GM18951 (cell line): ENCODE measurements around the gene DUOXA2.

Experiments
- POLR2A ChIP-seq: IDR thresholded peaks from 4 replicates; pipeline ENCODE4 v1.6.1; 2011; ENCODE audit warnings: mild to moderate bottlenecking; ENCODE audit not compliant: insufficient read length, insufficient read depth; ENCODE audit errors: extremely low read depth
- in situ Hi-C: fragments of 300-500 bp; cut with MboI; formaldehyde crosslinking; loops from one replicate; pipeline ENCODE4 v1.12.0; 2022; ENCODE audit warnings: low sequenced_read_pairs, mixed read lengths, inconsistent platforms; ENCODE audit not compliant: unreplicated experiment

Gene DUOXA2

DNA sequence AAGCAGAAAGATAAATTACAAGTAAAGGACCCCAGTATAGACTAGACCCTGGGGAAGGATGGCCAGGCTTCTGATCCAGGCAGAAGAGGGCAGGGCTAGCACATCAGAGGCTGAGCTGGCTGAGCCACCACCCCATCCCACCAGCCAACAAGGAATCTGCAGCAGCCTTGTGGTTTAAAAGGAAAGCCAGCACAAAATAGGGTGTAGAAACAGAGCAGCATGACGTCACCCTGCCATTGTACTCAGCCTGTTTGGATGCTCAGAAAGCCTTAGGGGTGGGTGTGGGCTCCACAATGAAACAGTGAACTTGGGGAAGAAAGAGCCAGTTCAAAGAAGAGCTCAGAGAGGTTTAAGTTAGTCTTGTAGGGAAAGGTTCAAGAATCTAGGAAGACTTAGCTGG, 43.8 kb downstream of the DUOXA2 start:
- TF ChIP-seq POLR2A, result no peak
- in situ Hi-C loops, result no loop called here

DNA sequence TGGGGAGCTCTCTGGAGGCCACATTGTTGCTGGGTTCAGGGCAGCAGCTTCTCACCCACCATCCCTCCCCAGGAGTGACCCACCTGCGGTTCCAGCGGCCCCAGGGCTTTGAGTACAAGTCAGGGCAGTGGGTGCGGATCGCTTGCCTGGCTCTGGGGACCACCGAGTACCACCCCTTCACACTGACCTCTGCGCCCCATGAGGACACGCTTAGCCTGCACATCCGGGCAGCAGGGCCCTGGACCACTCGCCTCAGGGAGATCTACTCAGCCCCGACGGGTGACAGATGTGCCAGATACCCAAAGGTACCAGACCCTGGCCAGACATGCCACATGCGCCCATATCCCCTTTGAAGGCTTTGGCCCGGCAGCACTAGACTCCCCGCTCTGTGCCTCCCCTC, 47.5 kb downstream of the DUOXA2 start:
- in situ Hi-C loops, result no loop called here
- no peak for TF ChIP-seq POLR2A

DNA sequence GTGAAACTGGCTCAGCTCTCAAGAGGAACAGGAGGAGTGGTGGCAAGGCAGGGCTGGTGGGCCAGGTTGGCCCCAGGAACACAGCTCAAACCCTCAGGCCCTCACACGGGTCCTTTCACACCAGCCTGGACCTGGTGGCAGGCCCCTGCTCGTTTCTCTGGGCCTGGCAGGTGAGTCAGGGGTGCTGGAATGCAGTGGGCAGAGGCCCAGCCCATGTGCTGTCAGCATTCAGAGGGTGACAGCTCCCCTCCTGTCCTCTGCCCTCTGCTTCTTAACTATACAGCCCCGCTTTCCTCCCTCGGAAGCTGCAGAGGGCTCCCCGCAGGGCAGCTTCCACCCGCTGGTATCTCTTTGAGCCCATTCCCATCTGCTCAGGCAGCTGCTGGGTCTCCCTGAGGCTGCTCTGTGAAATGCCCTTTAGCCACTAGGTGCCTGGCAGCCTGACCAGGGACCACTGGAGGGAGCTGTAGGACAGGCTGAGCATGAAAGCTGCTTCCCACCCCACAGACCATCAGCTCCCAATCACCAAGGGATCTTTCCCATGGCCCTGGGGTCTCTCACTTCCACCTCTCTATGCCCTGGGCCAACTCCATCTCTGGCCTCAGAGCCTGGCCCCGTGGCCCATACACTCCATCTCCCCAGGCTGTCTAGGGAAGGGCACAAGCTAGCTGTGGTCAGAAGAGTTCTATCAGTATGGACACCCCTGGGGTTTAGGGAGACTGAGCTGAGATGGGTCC, 48.8 kb downstream of the DUOXA2 start:
- in situ Hi-C loops, result no loop called here
- TF ChIP-seq POLR2A, result no peak

DNA sequence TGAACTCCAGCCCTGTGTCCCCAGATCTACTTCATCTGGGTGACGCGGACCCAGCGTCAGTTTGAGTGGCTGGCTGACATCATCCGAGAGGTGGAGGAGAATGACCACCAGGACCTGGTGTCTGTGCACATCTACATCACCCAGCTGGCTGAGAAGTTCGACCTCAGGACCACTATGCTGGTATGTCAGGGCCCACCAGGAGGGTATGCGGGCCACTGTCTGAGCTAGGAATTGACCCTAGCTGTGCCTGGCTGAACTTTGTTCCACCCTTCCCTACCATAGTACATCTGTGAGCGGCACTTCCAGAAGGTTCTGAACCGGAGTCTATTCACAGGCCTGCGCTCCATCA, 49.4 kb downstream of the DUOXA2 start:
- TF ChIP-seq POLR2A, result no peak
- in situ Hi-C loops, result no loop called here

DNA sequence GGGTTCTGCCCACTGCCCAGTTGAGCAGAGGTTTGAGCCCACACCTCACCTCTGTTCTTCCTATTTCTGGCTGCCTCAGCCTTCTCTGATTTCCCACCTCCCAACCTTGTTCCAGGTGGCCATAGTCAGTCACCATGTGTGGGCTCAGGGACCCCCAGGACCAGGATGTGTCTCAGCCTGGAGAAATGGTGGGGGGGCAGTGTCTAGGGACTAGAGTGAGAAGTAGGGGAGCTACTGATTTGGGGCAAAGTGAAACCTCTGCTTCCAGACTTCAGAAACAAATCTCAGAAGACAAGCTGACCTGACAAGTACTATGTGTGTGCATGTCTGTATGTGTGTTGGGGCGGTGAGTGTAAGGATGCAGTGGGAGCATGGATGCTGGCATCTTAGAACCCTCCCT, 50.8 kb downstream of the DUOXA2 start:
- in situ Hi-C loops, result no loop called here
- no peak for TF ChIP-seq POLR2A

DNA sequence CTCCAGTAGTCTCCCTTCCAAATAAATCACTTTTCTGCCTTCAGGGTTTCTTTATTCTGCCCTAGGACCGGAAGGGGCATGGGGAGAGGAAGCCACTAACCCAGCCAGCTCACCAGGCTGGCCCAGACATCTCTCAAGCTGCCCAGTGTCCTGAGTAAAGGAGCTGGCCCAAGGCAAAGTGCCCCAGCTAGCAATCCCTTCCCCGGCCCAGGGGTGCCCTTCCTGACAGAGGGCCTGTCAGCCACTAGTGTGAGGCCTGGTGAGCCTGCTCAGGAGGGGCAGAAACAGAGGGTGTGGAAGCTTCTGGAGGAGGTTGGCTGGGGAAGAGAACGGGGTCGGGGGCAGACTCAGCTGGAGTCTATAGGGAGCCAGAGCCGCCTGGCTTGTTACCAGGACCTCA, 51.4 kb downstream of the DUOXA2 start:
- TF ChIP-seq POLR2A, result no peak
- in situ Hi-C loops, result no loop called here

DNA sequence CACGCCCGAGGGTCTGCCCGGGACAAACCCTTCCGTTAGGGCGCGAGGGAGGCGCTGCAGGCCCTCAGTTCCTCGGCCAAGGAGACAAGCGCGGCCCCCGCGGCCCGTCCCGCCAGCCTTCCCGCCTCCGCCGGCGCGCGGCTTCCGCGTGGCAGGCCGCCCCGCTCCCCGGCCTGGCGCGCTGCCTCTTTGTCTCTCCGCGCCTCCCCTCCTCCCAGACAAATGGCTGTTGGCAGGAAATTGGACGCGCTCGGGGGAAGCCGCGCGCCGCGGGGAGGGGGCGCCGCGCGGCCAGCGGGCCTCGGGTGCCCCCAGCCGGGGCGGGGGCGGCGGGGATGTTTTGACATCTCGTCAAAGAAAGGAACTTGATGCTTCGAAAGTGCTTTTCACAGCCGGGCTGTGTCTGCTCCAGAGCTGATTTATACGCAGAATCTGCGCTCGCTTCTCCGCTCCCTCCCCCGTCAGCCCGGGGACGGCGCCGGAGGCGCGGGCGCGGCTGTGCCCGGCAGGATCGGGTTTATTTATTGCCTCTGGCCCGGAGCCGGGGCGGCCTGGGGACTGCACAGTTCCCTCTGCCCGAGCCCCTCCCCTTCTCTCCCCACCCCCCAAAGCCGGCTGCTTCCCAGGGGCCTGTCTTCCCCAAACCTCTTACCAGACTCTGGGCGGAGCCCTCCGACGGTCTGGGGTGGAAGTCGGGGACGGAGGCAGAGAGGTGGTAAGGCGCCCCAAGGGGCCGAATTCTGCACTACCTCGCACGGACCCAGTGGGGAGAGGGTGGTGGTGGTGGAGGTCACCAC, 52.9 kb downstream of the DUOXA2 start:
- TF ChIP-seq POLR2A, result peak; percentile 51
- in situ Hi-C loops, result no loop called here

DNA sequence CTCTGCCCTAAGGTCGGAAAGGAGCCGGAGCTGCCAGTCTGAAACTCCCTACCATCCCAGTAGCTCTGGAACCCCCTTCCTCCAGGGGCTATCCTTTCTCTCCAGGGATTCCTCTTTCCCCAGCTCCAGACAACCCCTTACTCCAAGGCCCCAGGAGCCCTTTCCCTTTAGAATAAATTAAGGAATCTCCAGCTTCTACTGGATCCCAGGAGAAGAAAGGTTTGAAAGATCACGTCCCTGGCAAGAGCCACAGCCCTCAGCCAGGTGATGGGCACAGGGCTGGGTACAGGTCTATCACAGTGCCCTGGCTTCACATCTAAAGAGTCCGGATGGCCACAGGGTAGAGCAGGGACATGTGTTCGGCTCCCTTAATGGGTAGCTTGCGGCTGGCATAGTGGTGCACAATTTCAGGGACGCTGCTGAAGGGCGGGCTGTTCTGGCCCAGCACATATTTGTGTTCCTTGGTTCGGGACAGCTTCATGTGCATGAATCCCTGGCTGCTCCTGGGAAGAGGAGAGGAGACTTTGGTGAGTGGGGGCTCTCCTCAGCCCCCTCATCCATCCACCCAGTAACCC, 53.6 kb downstream of the DUOXA2 start:
- no peak for TF ChIP-seq POLR2A
- in situ Hi-C loops, result no loop called here
